ENCODE results near the gene RLF. TPM values are rescaled to one million over a fixed set of nuclear protein-coding genes. Genes with fewer than 3 reads are reported as not detected.
"Not testable (repeated sequence)": the region's sequence is repeated elsewhere in the genome, so short reads cannot be mapped to it uniquely, and the experiment has no call there.

The RLF gene
- total RNA-seq, 4 donors from 2014 or later: 13.7 to 27.7 (median 21.7) TPM

- no peak for DNase-seq (ENCODE audit: low spot score)
- TF ChIP-seq, protein P1, sequence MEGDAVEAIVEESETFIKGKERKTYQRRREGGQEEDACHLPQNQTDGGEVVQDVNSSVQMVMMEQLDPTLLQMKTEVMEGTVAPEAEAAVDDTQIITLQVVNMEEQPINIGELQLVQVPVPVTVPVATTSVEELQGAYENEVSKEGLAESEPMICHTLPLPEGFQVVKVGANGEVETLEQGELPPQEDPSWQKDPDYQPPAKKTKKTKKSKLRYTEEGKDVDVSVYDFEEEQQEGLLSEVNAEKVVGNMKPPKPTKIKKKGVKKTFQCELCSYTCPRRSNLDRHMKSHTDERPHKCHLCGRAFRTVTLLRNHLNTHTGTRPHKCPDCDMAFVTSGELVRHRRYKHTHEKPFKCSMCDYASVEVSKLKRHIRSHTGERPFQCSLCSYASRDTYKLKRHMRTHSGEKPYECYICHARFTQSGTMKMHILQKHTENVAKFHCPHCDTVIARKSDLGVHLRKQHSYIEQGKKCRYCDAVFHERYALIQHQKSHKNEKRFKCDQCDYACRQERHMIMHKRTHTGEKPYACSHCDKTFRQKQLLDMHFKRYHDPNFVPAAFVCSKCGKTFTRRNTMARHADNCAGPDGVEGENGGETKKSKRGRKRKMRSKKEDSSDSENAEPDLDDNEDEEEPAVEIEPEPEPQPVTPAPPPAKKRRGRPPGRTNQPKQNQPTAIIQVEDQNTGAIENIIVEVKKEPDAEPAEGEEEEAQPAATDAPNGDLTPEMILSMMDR (IDR thresholded peaks at IDR 0.05): no peak
- ATAC-seq (ENCODE audit: low FRiP score): no peak
Measured at GRCh38 chr1:40204856-40205255, 43.7 kb downstream of the RLF start.

DNA sequence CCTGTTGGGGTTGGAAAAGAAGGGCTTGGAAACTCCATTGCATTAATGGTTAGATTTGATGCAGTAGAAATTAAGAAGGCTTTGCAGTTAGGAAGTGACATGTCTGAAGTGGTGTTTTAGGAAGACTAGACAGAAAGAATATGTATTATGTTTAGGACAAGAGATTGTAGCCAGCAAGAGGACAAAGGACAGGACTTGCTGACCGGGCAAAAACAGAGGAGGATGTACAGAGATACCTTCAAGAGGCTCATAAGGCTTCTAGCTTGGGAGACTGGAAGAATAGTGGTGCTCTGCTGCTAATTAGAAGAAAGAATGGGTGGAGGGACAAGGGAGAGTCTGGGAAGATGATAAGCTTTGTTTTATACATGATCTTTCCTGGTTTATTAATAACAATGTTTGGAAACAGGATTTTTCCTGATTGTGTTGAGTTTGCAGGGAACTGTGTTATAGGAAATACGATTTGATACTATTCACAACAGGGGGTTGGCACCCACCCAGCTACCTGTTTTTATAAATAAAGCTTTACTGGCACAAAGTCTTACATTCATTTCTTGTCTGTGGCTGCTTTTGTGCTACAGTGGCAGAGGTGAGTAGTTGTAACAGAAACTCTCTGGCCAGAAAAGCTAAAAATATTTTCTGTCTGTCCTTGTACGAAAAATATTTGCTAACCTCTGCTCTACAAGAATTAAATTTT, 49.5 kb downstream of the RLF start:
- TF ChIP-seq, protein P1 (IDR thresholded peaks at IDR 0.05): no peak
- DNase-seq (ENCODE audit: low spot score): no peak
- ATAC-seq (ENCODE audit: low FRiP score): no peak

GRCh38 chr1:40218333-40218732, 57.1 kb downstream of the RLF start:
- no peak for DNase-seq (ENCODE audit: low spot score)
- ATAC-seq (ENCODE audit: low FRiP score): no peak
- TF ChIP-seq, protein P1 (IDR thresholded peaks at IDR 0.05): no peak

GRCh38 chr1:40221471-40221905, 60.3 kb downstream of the RLF start:
- not testable (repeated sequence) for ATAC-seq (ENCODE audit: low FRiP score); DNase-seq (ENCODE audit: low spot score)

GRCh38 chr1:40221977-40222772, 61.0 kb downstream of the RLF start:
- no peak for ATAC-seq (ENCODE audit: low FRiP score)
- no peak for DNase-seq (ENCODE audit: low spot score)
- TF ChIP-seq, protein P1 (IDR thresholded peaks at IDR 0.05): no peak

DNA sequence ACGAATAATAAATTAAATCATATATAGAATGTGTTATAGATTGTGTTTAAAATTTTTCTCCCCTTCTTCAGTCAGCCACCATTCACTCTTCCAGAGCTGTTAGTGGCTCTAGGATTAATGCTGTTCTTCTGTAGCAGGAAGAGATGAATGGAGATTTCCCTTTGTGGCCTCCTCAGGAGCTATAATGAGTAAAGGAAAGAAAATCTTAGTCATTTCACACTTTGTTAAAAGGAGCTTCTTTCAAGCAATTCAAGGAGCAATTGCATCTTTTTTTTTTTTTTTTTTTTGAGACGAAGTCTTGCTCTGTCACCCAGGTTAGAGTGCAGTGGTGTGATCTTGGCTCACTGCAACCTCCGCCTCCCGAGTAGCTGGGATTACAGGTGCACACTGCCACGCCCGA, 62.9 kb downstream of the RLF start:
- TF ChIP-seq, protein P1 (IDR thresholded peaks at IDR 0.05): no peak
- DNase-seq (ENCODE audit: low spot score): no peak
- no peak for ATAC-seq (ENCODE audit: low FRiP score)

DNA sequence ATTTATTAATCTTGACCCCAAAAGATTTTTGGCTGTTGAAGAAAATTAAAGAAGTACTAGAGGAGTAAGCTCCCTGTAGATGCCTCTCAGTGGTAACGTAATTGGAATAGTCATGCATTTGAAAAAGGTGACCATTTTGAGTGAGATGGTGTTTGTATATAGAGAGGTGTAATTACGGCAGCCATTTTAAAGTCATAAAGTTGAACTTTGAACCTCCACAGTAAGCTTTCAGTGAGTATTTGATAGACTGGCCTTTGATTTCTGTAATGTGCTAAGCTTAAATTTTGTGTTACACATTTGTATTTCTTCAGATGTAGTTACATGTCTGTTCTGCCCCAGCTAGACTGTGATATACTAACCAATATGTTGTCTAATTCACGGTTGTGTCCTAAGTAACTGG, 65.0 kb downstream of the RLF start:
- TF ChIP-seq, protein P1 (IDR thresholded peaks at IDR 0.05): no peak
- DNase-seq (ENCODE audit: low spot score) (no peak), ATAC-seq (ENCODE audit: low FRiP score) (no peak)

Measured in omental fat pad (tissue), 4 donors.